Activated CD4-positive, alpha-beta T cell treated with anti-CD3 and anti-CD28 coated beads for 1 hour (primary cell): ENCODE data around the gene POLN.
"Not testable (repeated sequence)": the region's sequence is repeated elsewhere in the genome, so short reads cannot be mapped to it uniquely, and the experiment has no call there.

Experiments used
- DNase-seq: peaks from one replicate; pipeline ENCODE4 v3.0.0-alpha.2; 2020

POLN gene

DNA sequence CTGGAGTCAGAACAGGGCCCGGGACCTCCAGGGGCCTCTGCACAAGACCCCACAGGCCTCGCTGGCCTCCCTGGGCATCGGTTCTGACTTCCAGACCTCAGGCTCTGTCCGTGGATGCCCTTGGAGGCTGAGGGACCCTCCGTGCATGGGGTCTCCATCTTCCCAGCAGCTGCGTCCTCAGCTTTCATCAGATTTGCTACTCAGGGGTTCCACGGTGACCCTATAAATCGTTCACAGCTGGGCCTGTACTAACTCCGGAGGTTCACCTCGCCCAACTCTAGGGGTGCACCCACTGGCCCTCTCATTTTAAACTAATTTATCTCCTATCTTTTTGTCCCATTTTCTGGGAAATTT lies 33.1 kb upstream of the POLN start:
- DNase-seq = not testable (repeated sequence)

DNA sequence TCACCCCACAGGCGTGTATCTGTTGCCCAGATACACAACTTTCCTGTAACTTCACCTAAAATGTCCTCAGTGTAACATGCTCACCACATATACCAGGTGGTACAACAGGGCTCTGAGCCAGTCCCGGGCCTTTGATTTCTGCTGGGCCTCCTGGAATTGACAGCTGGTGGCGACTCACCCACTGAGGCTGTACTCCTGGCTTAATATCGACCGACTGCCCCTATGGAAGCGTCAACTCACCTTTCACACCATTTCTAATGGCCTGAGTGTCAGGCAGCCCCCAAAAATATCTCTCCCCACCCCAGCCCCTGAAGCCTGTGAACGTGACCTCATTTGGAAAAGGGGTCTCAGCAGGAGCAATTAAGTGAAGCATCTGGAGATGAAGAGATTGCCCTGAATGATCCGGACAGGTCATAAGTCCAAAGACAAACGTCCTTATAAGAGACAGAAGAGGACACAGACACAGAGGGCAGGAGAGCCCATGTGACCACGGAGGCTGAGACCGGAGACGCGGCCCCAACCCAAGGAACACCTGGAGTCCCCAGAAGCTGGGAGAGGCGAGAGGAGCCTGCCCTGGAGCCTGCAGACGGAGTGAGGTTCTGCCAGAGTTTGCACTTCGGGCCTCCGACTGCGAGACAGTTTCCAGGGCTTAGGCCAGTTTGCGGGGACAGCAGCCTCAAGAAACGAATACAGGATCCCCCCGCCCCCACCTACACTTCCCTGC lies 32.6 kb upstream of the POLN start:
- DNase-seq = no peak

DNA sequence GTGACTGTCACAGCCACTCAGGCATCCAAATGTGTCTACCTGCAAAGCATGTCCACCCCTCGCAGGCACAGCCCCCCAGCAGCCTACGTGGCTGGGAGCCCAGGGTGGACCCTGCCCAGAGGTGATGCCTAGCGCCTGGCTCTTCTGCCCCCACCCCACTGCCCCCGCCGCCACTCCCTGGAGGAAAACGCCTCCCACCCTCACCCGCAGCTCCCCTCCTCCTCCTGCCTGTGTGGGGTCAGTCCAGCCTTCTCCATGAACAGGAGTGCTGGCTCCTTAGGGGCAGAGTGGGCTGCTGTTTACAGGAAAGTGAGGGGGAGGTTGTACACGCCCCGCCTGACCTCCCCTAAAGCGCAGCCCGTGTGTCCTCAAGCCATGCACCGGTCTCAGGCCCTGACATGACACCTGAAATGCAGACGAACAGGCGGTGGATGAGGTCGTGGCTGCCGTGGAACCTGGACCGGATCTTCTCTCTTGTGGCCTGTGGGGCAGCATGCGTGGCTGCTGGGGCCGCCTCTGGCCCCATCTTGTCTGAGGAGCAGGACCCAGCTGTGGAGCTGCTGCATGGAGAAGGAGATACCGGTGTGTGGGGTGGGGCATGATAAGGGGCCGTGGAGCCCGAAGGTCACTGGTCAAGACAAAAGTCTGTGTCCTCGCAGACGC lies 31.9 kb upstream of the POLN start:
- no peak for DNase-seq

DNA sequence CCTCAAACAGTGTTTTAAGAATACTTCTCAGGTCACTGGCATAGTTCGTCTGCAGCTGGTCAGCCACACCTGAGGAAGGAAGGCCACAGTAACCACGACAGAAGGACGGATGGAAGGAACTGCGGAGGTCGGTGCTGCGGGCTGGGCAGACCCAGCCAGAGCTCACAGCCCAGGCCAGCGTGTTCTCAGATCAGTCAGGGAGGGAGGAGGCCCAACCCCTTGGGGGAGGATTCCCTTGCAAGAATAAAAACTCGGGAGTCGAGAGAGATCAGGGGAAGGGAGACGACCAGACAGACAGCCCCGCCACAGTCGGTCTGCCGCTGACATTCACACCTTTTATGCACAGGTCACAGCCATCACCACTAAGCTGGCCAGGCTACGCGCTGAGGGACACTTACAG lies 31.3 kb upstream of the POLN start:
- no peak for DNase-seq

DNA sequence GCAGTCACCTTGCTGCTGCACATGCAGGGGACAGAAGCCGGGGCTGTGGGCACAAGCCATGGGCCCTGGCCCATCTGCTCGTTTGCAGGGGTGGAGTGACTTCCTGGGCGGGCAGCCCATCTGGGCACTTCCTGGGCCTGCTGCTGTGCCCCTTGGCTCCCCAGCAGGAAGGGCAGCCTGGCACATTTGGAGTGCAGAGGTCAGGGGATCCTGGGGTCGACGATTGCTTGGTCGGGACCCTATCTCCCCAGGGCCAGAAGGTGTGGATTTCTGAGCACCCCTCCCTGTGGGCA lies 30.9 kb upstream of the POLN start:
- no peak for DNase-seq

DNA sequence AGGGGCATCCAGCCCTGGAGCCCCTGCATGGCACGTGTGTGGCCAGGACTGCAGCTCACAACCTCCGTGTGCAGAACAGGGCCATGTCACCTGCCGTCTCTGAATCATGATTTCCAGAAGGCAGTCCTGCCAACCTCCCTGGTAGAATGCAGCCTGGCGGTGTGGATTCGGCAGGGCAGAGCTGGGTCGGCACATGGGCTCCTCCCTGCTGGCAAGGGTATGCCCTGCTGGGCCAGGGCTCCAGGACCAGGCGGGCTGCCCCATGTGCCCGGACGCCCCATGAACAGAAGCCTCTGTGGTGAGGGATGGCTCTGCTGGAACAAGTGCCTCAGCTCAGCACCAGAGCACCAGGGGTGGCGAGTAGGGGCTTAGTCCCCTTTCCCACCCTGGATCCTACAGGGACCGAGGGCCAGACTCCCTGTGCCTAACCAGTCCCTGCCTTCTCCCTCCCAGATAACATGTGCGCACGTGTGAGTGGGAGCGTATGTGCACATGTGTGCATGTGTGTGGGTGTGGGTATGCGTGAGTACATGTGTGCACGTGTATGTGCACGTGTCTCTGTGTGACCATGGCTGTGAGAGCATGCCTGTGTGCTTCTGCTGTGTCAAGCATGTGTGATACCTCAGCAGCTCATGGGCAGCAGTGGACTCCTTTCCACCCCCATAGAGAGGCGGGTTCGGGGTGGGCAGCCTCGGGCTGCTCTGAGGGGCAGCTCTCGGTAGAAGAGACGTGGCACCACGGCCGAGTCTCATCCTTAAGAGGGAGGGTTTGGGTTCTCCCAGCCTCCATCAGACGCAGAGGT lies 30.3 kb upstream of the POLN start:
- DNase-seq = no peak

DNA sequence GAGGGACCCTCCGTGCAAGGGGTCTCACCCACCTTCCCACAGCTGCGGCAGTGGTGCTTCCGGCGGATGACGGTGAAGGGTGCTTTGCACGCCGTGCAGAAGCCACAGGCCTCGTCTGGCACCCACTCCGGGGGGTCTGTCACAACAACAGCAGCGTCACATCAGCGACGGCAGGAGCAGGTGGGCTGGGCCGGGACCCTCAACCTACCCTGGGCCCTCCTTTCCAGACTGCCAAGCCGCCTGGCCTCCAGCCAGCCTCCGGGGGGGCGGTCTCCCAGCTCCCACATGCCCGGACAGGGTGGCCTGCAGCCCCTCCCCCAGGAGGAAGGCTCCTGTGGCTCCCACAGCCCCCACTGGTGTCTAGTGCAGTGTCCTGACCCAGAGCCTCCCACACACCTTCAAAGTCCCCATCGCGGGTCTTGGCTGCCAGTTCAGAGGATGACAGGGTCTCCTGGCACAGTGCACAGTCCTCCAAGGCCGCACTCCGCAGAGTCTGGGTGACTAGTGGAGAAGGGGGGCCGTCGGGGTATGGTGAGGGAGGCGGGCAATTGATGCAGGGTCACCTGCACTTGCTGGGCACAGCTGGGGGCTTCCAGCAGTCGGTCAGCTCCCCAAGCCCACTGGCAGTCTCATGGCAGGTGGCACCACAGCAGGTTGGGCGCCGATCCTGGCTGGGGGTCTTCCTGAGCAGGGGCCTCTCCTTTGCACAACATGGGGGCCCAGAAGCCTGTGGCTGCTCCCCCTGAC lies 29.5 kb upstream of the POLN start:
- DNase-seq = no peak

DNA sequence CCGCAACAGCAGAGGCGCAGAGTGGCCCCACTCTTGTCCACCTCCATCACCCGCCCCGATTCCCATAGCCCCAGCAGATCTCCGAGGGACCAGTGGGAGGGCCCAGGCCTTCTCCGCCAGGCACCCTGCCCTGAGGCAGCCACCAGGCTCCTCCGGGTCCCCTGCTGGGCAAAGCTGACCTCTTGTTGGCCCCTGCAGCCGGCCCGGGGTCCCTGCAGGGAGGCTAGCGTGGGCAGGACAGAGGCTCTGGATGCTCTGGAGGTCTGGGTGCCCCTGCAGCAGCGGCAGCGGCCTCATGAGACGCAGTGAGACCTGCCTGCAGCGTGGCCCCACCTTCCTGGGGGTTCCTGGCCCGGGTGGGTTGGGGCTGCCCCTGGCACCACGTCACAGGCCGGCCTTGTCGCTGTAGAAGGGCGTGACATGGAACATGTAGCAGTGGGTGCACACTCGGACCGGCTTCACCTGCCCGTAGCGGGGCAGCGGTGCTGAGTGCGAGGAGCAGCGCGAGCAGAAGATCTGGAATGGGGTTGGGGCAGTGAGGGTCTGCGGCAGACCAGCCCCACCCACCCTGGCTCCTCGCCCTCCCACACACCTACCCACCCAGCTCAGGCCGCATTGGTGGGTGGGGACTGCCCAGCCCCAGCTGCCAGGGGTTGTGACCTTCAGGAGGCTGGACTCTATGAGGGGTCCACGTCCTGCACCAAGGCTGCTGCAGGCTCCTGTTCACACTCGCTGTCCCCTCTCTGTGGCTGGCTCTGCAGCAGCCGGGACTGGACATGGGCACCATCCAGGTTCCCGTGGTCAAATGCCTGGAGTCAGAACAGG lies 28.6 kb upstream of the POLN start:
- no peak for DNase-seq

DNA sequence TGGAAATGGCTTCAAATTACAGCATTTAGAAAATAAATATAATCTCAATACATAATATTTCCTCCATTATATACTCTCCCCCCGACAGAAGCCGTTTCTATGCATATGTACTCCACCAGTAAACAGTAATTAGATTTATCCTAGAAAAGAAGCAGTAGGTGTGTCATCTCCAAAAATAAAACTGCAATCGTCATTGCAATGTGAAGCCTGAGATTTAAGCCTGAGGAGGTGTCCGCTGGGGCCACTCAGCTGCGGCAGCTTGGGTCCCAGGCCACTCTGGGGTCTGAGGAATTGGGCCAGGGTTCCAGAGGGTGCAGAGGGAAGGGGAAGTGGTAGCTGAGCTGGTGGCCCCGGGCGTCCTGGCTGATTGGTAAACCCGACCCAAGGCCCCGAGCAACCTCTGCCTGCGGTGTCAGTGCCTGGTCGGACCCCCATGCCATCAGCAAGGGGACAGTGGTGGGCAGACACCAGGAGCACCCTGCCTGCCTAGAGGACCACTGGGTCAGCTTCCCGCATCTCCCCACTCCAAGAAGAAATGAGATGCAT lies 27.8 kb upstream of the POLN start:
- no peak for DNase-seq

DNA sequence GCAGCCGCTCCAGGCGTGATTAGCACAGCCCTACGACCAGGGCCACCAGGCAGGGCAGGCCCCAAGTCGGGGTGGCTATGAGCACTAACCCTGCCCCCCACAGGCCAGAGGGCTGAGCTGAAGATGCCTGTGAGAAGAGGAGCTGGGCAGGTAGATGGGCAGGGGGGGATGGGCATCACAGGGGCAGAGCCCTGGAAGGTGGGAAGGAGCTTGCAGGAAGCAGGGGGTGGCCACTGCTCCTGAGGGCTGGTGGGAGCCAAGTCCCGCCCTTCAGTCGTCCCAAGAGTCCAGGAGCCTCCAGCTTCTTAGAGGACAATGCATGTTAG lies 27.2 kb upstream of the POLN start:
- DNase-seq = no peak

DNA sequence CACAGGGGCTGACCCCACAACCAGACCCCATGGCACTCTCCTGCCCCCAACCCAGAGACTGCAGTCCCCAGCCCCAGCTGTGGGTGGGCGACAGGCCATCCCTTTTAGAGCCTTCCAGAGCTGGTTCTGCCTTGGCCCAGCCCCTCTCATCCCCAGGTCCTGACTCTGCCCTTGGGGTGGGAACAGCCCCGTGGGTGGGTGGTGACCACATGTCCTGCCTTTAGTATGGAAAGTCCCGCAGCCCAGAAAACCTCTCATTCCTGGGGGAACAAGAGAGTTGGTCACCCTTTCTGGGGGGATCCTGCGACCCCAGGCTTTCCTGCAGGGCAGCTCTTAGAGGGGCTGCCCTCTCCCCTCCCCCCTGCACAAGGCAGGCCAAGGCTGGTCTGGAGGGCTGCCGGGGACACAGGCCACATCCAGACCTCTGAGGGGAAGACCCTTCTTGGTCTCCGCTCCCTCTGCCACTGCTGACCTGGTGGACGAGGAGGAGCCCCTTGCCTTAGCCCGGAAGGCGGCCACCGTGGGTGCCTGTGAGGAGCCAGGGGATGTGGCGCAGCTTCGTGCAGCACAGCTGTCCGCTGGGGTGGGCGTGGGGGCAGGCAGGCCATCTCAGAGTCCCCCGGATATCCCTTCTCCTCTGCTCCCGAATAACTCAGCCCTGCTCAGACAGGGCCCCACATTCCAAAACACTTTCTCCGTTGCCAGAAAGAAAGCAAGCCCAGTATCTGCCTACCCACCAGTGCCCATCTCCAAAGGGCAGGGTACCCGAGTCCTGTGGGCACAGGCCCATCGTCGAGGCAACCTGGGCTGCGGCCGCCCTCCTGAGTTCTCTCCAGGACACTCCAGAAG lies 26.7 kb upstream of the POLN start:
- no peak for DNase-seq

DNA sequence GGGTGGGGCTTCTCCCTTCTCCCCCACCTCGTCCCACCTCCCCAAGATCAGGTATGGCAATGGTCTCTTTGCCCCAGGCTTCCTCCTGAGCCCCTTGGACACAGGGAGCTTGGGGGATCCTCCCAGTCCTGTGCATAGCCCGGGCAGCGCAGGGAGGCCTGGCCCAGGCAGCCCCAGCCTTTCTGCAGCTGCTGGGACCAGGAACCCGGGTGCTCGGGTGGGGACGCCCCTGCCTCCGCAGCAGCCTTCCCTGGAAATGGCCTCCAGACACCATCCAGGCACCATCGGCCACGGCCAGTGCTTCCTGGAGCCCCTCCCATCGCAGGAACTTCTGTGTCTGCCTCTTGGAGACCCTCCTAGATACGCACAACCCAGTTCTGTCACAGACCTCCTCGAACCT lies 25.9 kb upstream of the POLN start:
- DNase-seq = no peak

DNA sequence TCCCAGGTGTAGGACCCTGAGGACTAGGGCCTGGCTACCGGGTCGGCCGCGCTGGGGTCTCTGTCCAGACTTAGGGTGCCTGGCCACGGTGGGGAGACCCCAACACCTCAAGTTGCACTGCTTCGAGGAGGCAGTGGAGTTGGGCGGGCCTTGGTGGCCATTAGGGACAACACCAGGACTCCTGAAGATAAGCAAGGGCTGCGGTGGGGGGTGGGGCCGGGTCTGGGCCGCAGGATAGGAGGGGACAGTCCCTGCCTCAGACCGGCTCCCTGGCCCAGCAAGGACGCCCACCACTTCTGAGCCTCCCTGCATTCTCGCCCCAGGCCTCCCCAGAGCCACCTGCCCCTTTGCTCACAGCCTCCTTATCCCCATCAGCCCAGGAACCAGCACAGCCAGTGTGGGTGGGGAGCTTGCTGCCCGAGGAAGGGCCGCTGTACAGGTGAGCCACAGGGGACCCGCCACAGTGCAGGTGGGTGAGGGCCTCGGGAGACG lies 25.4 kb upstream of the POLN start:
- no peak for DNase-seq

DNA sequence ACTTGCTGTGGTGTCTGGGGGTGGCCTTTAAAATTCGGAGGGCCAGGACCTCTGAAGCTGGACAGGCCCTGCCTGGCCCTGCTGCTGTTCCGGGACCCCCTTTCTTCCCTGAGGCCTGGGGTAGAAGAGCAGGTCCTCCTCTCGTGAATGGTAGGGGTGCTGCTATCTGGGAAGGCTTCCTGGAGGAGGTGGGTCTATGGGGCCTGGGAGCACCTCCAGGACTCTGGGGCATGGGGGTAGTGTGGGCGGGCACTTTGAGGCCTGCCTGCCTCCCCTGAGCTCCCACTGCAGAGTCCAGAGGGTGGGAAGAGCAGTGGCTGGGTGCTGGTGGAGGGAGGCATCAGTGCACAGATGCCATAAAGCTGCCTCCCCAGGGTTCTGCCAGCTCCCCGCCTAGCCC lies 24.9 kb upstream of the POLN start:
- no peak for DNase-seq

DNA sequence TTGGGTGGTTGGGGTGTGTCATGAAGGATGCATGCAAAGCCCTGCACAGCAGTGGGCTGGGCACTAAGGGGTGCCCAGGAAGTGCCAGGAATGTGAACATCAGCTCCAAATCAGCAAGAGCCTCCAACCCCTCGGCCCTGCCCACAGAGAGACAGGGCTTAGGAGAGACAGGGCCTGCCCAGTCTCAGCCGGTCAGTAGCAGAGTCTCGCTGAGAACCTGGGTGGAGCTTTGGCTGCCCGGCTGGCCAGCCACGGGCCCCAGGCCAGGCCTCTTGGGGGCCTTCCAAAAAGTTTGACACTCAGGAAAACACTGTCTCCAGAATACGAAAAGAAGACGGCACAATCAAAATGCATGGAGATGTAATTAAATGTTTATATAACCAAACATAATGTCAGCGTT lies 24.3 kb upstream of the POLN start:
- no peak for DNase-seq

DNA sequence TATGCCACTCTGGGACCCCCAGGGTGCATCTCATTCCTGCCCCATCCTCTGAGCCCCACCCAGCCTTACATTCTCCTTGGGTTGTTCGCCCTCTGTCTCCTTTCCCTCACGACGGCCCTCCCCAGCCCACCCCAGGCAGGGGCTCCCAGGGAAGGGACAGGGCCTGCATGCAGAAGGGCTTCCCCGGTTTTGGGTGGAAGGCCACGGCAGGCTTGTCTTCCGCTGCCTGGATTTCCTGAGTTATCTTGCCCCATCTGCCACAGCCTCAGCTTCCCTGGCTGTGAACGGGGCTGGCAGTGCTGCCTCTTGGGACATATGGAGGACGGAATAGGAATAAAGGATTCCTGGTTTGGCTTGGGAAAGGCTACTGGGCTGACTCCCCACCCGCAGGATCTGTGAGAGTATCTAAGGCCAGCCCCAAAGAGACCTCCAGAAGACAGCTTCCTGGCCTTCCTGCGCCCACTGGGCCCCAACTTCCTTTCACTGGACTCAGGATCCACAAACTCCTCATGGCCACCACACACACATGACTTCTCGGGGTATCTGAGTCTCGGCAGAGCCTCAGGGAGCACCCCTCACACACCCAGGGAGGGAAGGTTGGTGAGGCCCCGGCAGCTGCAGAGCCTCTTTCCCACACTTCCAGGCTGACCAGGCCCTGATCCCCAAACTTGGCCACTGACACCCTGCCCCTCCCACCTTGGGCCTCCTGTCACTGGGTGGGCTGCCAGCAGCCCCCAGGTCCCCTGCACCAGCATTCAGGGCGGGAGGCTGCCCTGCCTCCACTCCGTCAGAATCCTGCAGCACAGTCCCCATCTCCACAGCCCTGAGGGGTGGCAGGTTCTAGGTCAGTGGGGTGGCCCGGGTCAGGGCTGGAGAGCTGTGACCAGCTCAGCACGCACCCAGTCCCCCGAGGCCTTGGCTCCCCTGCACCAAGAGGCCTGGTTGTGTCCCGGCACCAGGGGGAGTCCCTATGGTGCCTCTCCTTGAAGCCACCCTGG lies 23.5 kb upstream of the POLN start:
- DNase-seq = no peak

DNA sequence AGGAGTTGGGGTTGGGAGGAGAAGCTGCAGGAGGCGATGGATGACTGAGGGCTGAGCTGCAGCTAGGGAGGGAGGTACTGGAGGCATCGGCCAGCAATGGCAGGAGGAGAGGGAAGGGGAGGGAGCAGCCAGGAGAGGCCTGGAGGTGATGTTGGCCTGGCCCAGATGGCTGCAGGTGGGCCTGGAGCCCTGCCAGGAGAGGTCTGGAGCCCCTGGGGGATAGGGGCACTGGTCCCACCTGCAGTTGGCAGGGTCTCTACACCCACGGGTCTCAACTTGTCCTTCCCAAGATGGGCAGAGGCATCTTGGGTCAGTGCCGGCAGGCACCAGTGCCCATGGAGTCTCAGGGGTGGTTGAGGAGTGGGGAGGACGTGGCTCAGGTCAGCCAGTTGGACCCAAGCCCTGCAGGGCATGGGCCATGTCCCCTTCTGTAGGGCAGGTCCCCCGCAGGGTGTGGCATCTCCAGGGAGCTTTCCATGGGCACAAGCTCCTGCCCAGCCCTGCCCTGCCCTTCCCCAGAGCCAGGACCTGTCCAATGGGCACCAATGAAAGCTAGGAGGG lies 22.6 kb upstream of the POLN start:
- no peak for DNase-seq

DNA sequence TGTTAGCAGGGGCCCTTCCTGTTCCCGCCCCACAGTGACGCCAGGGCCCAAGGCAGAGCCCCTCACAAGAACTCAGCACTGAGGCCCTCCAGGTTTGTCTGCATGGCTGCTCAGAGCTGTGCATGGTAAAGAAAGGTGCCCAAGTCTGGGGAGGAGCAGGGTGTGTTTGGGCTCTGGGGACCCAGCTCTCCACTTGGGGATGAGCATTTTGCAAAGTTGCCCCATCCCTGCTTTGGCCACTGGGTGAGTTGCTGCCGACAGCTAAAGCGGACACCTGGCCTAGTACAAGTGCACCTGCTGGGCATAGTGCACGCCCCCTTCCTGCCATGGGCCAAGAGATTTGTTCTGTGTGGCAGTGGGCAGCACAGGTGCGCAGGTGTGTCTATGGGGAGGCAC lies 22.0 kb upstream of the POLN start:
- DNase-seq = no peak

DNA sequence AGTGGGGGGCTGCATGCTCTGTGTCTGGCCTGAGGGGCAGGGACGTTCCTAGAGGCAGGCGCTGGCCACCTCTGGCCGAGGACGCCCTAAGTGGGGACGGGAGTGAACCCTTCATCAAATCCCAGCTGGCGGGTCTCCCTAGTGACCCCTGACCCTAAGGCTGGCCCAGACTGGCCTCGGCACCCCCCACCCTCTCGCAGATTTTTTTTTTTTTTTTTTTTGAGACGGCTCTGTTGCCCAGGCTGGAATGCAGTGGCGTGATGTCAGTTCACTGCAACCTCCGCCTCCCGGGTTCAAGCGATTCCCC lies 21.0 kb upstream of the POLN start:
- no peak for DNase-seq
